T-helper 1 cell treated with Interleukin-12 subunit alpha and Interleukin-12 subunit beta and Interleukin-4 antibody, amounts not matched to agents 30 ng/mL and 1 ng/mL, for 36 hours (primary cell): ENCODE data around the gene MED7. TPM values are rescaled to one million over a fixed set of nuclear protein-coding genes. Genes with fewer than 3 reads are reported as not detected.

Source experiments
- intact Hi-C: fragments of 100-400 bp; cut with micrococcal nuclease; formaldehyde crosslinking; loops from one replicate; pipeline ENCODE4 v1.15.1; 2024
- total RNA-seq: library from RNA; stranded (reverse); gene quantifications from 2 replicates; pipeline ENCODE4 v1.2.3, GENCODE V29; 2022

MED7 gene
- total RNA-seq, 1 donor from 2014 or later: 15.0 TPM

DNA sequence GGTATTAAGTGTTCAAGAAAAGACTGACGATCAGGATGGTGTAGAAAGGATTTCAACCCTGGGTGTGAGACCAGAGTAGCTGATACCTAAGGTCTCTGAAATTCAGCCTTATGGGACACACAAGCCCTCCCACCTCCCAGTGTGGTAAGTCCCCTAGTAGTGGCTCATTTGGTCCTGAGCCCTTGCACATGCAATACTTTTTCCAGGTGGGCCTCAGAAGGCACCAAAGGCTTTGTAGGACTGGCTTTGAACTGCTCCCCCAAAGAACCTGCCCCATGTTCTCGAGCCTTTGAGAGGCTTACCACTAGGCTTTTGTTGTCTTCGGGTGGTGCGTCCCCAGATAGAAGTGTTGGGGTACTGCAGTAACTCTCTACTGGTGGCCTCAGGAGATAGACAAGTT lies 22.6 kb upstream of the MED7 start:
- intact Hi-C loops: no loop called here

DNA sequence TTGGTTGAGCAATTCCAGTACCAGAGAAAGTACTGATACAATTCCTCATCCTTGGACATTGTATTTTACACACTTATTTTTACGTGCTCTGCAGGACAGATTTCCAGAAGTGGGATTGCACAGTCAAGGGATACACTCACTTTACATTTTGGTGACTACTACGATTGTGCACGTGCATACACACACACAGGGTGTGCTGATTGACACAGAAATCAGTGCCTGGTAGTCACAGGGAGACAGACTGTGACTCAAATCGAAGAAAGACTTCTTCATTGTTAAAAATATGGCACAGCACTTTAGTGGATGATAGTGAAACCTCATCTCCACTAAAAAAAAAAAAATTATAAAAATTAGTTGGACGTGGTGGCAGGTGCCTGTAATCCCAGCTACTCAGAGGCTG lies 21.9 kb upstream of the MED7 start:
- intact Hi-C loops: no loop called here

GRCh38 chr5:157162919-157163510 lies 20.4 kb upstream of the MED7 start:
- intact Hi-C loops: no loop called here

DNA sequence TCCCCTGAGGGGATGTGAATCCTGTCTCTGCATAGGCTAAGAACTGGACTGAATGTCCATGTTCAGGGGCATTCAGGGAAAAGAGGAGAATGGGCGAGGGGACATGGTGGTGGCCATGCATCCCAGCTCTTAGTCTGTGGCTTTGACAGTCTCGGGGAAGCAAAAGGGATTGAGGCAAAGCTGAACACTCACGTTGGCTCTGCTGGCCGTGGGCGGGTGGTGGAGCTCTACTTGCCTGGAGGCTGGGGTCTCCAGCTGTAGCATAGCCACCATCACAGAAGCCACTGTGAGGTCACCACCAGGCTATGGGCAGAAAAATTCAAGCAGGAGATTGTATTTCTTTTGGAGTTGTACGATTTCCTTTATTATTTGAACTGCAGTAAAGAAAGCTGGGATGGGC lies 19.3 kb upstream of the MED7 start:
- intact Hi-C loops: no loop called here

DNA sequence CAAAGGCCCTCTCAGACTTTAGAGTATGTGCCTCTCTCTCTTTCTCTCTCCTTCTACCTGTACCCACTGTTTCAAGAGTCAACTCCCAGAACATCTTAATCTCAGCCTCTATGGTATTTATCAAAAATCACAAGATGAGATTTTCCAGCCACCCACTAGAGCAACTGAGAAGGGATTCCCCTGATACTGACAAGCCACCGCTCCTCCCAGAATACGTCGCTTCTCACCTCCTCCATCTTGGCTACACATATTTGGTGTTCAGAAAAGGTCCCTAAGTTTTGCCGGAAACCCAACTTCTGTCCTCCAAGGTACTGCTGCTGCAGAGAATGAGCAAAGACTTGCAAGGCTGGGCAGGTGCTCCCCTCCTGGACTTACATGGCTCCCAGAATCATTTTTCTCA lies 17.3 kb upstream of the MED7 start:
- intact Hi-C loops: no loop called here

- intact Hi-C loops: loop anchor here (1.0 kb wide), 2 partner anchors 8 to 13 kb away; no protein-coding TSS in a partner anchor
Observed at GRCh38 chr5:157159209-157159751, 16.6 kb upstream of the MED7 start.

GRCh38 chr5:157157293-157157891 lies 14.7 kb upstream of the MED7 start:
- intact Hi-C loops: no loop called here

DNA sequence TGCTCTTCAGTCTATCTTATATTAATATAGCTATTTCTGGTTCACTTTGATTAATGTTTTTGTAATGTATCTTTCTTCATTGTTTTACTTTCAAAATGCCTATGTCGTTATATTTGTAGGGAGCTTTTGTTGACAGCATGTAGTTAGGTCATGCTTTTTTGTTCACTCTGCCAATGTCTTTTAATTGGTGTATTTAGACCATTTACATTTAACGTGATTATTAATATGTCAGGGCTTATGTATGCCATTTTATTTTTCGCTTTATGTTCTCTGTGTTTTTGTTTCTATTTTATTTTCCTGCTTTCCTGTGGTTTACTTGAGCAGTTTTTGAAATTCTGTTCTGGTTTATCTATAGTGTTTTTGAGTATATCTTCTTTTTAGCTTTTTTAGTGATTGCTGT lies 12.6 kb upstream of the MED7 start:
- intact Hi-C loops: loop anchor here (1.0 kb wide), 3 partner anchors 12 to 25 kb away; partner anchors contain the start of gene ITK

GRCh38 chr5:157150995-157151394 lies 8.3 kb upstream of the MED7 start:
- intact Hi-C loops: no loop called here

DNA sequence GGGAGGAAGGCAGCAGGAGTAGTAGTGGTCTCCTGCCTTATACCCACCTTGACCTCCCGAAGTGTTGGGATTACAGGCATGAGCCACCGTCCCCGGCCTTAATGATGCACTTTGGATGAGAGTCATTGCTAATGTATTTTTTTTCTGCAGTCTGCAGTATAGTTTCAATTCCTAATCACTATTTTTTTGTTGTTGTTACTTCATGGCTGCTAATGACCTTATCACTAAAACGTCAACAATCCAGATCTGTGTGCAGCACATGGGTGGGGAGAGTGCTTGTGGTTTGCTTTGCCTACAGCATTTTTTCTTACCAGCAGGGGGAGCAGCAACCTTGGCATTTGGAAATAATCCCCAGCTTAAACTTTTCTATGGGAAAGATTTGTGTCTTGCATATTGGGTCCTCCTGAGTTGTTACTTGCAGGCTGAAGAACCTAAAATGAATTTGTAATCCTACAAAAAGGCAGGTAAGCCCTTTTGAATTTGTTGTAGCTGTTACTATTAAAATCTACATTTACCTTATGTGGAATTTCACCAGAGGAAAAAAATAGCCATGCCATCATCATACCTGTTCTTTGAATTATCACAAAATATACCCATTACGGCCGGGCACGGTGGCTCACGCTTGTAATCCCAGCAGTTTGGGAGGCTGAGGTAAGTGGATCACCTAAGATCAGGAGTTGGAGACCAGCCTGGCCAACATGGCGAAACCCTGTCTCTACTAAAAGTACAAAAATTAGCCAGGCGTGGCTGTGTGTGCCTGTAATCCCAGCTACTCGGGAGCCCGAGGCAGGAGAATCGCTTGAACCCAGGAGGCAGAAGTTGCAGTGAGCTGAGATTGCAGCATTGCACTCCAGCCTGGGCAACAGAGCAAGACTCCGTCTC lies 6.3 kb upstream of the MED7 start:
- intact Hi-C loops: loop anchor here (1.0 to 10.0 kb wide), 9 partner anchors 23 to 316 kb away; partner anchors contain the start of genes ITK and NIPAL4

- intact Hi-C loops: loop anchor here (1.0 to 10.0 kb wide), 5 partner anchors 29 to 321 kb away; partner anchors contain the start of gene NIPAL4
Observed at GRCh38 chr5:157143127-157143971, 684 bp upstream of the MED7 start.

DNA sequence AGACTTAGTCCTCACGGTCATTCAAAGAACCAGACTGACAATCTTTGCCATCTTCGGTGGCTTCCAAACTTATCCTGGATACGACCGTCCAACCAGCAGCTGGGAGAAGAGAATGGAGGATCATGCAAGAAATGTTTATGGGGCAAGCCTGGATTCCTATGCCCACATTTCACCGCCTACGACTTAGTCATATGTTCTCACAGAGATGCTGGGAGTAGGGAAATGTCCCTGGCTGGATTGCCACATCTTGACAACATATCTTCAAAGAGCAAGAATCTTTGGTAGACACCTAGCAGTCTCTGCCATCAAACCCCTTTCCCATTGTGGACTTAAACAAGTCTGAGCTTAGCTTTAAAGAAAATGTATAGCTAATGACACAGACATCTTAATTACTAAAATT lies 5.0 kb downstream of the MED7 start:
- intact Hi-C loops: loop anchor here (10.0 kb wide), 1 partner anchor 483 kb away; no protein-coding TSS in a partner anchor

DNA sequence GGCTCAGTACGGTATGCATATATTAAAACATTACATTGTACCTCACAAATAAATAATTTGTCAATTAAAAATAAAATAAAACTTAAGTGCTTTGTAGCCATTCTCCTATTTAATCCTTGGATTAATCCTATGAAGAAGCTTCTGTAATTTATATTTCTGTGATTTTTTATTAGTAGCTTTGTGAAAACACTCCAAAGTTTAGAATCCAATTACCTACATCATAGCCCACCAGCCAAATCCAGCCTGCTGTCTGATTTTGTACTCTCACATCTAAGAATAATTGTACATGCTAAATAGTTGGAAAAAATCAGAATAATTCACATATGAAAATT lies 10.4 kb downstream of the MED7 start:
- intact Hi-C loops: loop anchor here (1.0 to 10.0 kb wide), 10 partner anchors 197 to 1993 kb away; no protein-coding TSS in a partner anchor

- intact Hi-C loops: loop anchor here (5.0 to 10.0 kb wide), 2 partner anchors 294 to 476 kb away; no protein-coding TSS in a partner anchor
Observed at GRCh38 chr5:157130925-157131324, 11.7 kb downstream of the MED7 start.

DNA sequence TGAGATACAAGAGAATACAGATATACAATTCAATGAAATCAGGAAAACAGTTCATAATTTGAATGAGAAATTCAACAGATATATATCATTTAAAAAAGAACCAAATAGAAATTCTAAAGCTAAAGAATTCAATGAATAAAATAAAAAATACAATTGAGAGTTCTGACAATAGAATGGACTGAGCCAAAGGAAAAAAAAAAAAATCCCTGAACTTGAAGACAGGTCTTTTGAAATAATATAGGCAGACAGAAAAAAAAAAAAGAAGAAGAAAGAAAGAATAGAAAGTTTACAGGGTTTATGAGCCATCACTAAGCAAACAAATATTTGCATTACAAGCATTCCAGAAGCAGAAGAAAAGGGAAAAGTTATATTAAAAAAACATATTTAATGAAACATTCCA lies 21.0 kb downstream of the MED7 start:
- intact Hi-C loops: no loop called here

GRCh38 chr5:157120102-157120501 lies 22.6 kb downstream of the MED7 start:
- intact Hi-C loops: no loop called here

DNA sequence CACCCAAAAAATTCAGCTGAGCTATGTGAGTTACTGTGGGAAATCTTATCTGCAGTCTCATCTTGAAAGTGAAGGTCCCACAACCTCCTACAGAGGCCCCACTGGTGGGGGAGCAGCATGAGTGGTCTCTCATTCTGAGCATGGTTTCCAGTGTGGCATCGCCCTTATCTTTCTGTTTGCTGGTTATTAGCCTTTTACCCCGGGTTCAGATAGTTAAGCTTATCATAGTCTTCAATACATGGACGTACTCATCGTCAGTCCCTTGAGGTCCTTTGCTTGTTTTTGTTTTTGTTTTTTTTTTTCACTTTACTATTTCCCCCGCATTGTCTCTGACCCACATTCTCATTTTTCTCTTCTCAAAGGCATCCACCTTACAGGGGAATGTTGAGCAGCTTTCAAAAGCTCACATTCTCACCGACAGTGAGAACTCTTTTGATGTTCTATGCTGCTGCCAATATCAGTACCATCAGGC lies 26.1 kb downstream of the MED7 start:
- intact Hi-C loops: loop anchor here (1.0 kb wide), 1 partner anchor 13 kb away; no protein-coding TSS in a partner anchor

DNA sequence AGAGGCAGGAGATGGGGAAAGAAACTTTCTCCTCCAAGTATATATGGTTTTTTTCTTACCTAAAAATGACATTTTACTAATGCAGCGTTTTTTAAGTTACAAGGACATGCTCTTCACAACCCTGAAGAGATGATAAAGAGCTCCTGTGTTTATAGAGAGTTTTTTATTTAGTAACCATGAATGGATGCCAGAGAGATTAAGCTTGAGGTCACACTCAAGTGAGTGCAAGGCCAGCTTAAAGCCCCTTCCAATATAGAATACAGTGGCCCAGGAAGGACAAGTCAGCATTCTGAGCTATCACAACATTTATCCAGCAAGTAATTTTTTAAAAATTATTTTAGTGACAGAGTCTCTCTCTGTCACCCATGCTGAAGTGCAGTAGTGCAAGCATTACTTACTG lies 27.2 kb downstream of the MED7 start:
- intact Hi-C loops: no loop called here

GRCh38 chr5:157115012-157115411 lies 27.7 kb downstream of the MED7 start:
- intact Hi-C loops: no loop called here

DNA sequence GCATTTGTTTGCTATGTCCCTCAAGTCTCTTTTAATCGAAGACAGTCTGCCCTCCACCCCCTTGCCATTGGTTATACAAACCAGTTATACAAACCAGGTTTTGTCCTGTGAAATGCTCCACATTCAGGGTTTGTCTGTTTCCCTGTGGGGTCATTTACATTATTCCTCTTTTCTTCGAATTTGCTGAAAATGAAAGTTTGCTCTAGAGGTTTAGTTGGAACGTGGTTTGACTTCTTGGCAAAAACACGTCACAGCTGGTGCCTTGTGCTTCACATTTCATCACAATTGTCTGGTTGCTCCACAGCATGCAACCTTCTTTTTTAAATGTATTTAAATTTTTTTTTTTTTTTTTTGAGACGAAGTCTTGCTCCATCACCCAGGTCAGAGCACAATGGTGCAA lies 29.7 kb downstream of the MED7 start:
- intact Hi-C loops: loop anchor here (1.0 to 5.0 kb wide), 3 partner anchors 29 to 711 kb away; partner anchors contain the start of gene MED7
